OCI-LY1 (cell line): Measurements from ENCODE around the gene GRIK3.

Source experiments
- H2AFZ ChIP-seq: fragments of 200-600 bp; sonication (generic), shearing (Covaris generic); 2 replicates; pipeline ENCODE4 v1.6.0; 2014; ENCODE audit warnings: antibody characterized with exemption, mild to moderate bottlenecking, low read length
- H3F3A ChIP-seq: fragments of 200-600 bp; sonication (generic), shearing (Covaris generic); 2 replicates; pipeline ENCODE4 v1.6.0; 2014; ENCODE audit warnings: mild to moderate bottlenecking, antibody characterized with exemption, low read length, moderate library complexity; ENCODE audit not compliant: insufficient read depth
- H3K27ac ChIP-seq: fragments of 200-600 bp; sonication (generic); 2 replicates; pipeline ENCODE4 v1.5.1; 2014; ENCODE audit warnings: low read length, mixed run types, mild to moderate bottlenecking, low read depth; ENCODE audit not compliant: poor library complexity, severe bottlenecking
- H3K27me3 ChIP-seq: fragments of 200-600 bp; sonication (generic); 2 replicates; pipeline ENCODE4 v1.6.0; 2014; ENCODE audit warnings: antibody characterized with exemption, mild to moderate bottlenecking, low read length, moderate library complexity; ENCODE audit not compliant: insufficient read depth
- H3K36me3 ChIP-seq: fragments of 200-600 bp; sonication (generic); 2 replicates; pipeline ENCODE4 v1.6.1; 2014; ENCODE audit warnings: mild to moderate bottlenecking, antibody characterized with exemption, low read length, moderate library complexity, mixed read lengths; ENCODE audit not compliant: insufficient read depth
- H3K4me1 ChIP-seq: fragments of 200-600 bp; sonication (generic); 2 replicates; pipeline ENCODE4 v1.5.1; 2014; ENCODE audit warnings: mild to moderate bottlenecking, low read length, moderate library complexity; ENCODE audit not compliant: insufficient read depth, severe bottlenecking
- H3K4me2 ChIP-seq: fragments of 200-600 bp; sonication (generic), shearing (Covaris generic); 2 replicates; pipeline ENCODE4 v1.6.1; 2014; ENCODE audit warnings: low read length
- H3K4me3 ChIP-seq: fragments of 200-600 bp; sonication (generic); 2 replicates; pipeline ENCODE4 v1.5.1; 2014; ENCODE audit warnings: low read length, low read depth, mild to moderate bottlenecking, mixed read lengths; ENCODE audit not compliant: poor library complexity, severe bottlenecking
- H3K79me2 ChIP-seq: fragments of 200-600 bp; shearing (Covaris generic); 2 replicates; pipeline ENCODE4 v1.6.1; 2016; ENCODE audit warnings: mixed run types, low read length, mixed read lengths; ENCODE audit not compliant: insufficient read depth
- H3K9ac ChIP-seq: fragments of 200-600 bp; sonication (generic), shearing (Covaris generic); 2 replicates; pipeline ENCODE4 v1.6.1; 2014; ENCODE audit warnings: mild to moderate bottlenecking, low read length, mixed read lengths
- H3K9me2 ChIP-seq: fragments of 200-600 bp; sonication (generic), shearing (Covaris generic); 2 replicates; pipeline ENCODE4 v1.6.1; 2014; ENCODE audit warnings: low read depth, mild to moderate bottlenecking, low read length, mixed read lengths
- H3K9me3 ChIP-seq: fragments of 200-600 bp; shearing (Covaris generic); 2 replicates; pipeline ENCODE4 v1.6.1; 2014; ENCODE audit warnings: low read length, mixed read lengths
- H4K20me1 ChIP-seq: fragments of 200-600 bp; sonication (generic), shearing (Covaris generic); 2 replicates; pipeline ENCODE4 v1.6.0; 2016; ENCODE audit warnings: mild to moderate bottlenecking, low read length; ENCODE audit not compliant: insufficient read depth
- EZH2 ChIP-seq: fragments of 200-600 bp; sonication (generic), shearing (Covaris generic); IDR thresholded peaks from 2 replicates; pipeline ENCODE4 v1.8.0; 2017; ENCODE audit warnings: borderline replicate concordance, mixed run types, mild to moderate bottlenecking, antibody characterized with exemption, low read length, moderate library complexity, mixed read lengths
- TF ChIP-seq, protein P1 (sequence below): fragments of 200-600 bp; sonication (generic), shearing (Covaris generic); IDR thresholded peaks from 2 replicates; pipeline ENCODE4 v1.5.1; 2017; ENCODE audit warnings: mild to moderate bottlenecking, antibody characterized with exemption, low read length, moderate library complexity, mixed read lengths

GRIK3 gene

DNA sequence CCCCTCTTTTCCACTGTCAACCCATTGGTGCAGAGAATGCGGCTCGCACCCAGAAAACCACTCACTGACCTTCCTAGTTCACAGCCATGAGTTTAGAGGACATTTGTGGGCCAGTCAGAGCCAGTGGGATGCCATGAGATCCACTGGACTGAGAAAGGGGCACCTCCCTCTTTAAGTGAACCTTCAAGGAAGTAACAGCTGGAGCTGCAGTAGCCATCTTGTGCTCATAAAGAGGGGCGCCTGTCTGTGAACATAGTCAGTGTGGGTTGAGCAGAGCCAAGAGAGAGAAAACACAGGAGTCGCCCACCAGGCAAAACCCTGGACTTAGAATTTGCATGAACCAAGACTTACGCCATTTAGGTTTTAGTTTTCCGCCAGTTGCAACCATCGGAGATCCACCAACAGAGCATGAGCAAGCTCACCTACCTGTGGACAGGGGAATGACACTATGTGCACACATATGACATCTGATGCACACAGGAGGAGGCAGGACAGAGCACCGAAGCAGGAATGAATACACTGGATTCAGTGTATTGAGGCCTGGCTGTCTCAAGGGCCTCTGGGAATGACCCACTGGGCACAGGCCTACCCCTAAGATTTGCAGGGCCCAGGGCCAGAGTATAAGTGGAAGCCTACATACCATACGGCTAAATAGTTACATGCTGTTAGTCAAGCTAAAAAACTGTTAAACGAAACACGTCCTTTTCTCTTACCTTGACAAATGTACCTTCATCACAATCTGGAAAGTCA lies 151.6 kb downstream of the GRIK3 start:
- Histone ChIP-seq H3K9me3 (no peaks in the 10 kb centered on the region), H3K4me2 (no peak overlapping the region), H4K20me1 (no peaks in the 10 kb centered on the region), H3K9ac (no peak overlapping the region), H3K9me2 (no peaks in the 10 kb centered on the region), H3K4me3 (no peak overlapping the region), H3K27me3 (no peaks in the 10 kb centered on the region), H3K36me3 (no peaks in the 10 kb centered on the region), H3K27ac (no peak overlapping the region), H3K79me2 (no peaks in the 10 kb centered on the region), H3K4me1 (no peaks in the 10 kb centered on the region), H2AFZ (no peak overlapping the region), H3F3A (no peaks in the 10 kb centered on the region)
- TF ChIP-seq, protein P1, sequence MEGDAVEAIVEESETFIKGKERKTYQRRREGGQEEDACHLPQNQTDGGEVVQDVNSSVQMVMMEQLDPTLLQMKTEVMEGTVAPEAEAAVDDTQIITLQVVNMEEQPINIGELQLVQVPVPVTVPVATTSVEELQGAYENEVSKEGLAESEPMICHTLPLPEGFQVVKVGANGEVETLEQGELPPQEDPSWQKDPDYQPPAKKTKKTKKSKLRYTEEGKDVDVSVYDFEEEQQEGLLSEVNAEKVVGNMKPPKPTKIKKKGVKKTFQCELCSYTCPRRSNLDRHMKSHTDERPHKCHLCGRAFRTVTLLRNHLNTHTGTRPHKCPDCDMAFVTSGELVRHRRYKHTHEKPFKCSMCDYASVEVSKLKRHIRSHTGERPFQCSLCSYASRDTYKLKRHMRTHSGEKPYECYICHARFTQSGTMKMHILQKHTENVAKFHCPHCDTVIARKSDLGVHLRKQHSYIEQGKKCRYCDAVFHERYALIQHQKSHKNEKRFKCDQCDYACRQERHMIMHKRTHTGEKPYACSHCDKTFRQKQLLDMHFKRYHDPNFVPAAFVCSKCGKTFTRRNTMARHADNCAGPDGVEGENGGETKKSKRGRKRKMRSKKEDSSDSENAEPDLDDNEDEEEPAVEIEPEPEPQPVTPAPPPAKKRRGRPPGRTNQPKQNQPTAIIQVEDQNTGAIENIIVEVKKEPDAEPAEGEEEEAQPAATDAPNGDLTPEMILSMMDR, result no peak
- no peak for TF ChIP-seq EZH2

DNA sequence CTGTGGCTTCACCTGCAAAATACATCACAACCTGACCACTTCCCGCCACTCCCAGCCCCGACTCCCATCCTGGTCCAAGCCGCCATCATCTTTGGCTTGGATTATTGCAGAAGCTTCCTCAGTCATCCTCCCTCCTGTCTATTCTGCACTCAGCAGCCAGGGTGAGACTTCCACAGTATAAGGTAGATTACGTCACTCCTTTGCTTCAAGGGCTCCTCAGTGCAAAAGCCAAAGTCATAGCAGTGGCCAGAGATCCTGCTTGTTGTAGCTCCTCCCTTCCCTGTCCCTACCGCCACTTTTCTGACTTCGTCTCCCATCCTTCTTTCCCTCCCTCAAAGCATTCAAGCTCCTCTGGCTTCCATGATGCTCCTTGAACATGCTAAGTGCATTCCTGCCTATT lies 152.8 kb downstream of the GRIK3 start:
- Histone ChIP-seq H2AFZ (no peak overlapping the region), H3F3A (no peaks in the 10 kb centered on the region), H3K79me2 (no peaks in the 10 kb centered on the region), H3K4me1 (no peaks in the 10 kb centered on the region), H3K9me3 (no peaks in the 10 kb centered on the region), H3K4me3 (no peak overlapping the region), H3K27me3 (no peaks in the 10 kb centered on the region), H4K20me1 (no peaks in the 10 kb centered on the region), H3K4me2 (no peak overlapping the region), H3K9me2 (no peaks in the 10 kb centered on the region), H3K27ac (no peak overlapping the region), H3K9ac (no peak overlapping the region), H3K36me3 (no peaks in the 10 kb centered on the region)
- TF ChIP-seq EZH2, result no peak
- TF ChIP-seq, protein P1, result no peak

DNA sequence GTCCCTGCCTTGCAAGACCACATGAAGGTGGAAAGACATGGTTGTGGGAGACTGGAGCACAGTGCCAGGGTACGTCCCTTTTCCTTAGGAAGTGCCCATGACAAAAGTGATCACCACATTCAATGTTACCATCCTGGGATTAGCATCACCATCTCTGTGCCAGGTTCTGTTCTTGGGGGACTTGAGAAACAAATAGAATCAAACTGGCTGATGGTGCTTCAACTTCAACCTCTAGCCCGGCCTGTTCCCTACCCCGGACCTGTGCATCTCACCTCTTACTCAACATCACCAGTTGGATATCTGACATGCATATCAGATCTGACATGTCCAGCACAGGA lies 153.3 kb downstream of the GRIK3 start:
- H3F3A ChIP-seq, result no peaks in the 10 kb centered on the region
- no peaks in the 10 kb centered on the region for H3K4me1 ChIP-seq
- H3K36me3 ChIP-seq, result no peaks in the 10 kb centered on the region
- TF ChIP-seq, protein P1, result no peak
- TF ChIP-seq EZH2, result no peak
- no peak overlapping the region for H3K4me2 ChIP-seq
- no peak overlapping the region for H3K27ac ChIP-seq
- H4K20me1 ChIP-seq, result no peaks in the 10 kb centered on the region
- no peak overlapping the region for H3K4me3 ChIP-seq
- no peaks in the 10 kb centered on the region for H3K27me3 ChIP-seq
- H3K9me3 ChIP-seq, result no peaks in the 10 kb centered on the region
- no peaks in the 10 kb centered on the region for H3K9me2 ChIP-seq
- no peak overlapping the region for H3K9ac ChIP-seq
- H3K79me2 ChIP-seq, result no peaks in the 10 kb centered on the region
- no peak overlapping the region for H2AFZ ChIP-seq
